Globus pallidus (tissue), 1 donor: ENCODE data around the gene CPT1A.

ENCODE experiments used
- DNase-seq: peaks from one replicate; pipeline ENCODE4 v3.0.0-alpha.2; 2015; ENCODE audit warnings: low spot score

CPT1A gene

GRCh38 chr11:68798221-68798813 is 43.4 kb downstream of the CPT1A start:
- no peak for DNase-seq

DNA sequence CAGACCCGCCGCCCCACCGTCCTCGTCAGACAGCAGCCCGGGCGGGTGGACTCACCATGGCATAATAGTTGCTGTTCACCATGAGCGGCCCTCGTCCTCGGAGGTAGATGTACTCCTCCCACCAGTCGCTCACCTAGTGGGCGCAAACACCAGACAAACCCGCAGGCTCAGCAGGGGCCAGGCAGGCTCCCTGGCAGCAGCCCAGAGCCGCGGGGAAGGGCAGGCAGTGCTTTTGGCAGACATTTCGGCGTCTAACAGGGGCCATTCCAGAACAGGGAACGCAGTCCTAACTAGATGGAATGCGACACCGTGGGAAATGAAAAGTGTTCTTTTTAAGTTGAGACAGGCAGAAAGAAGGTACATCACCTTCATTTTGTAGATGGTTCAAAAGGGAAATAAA is 44.9 kb downstream of the CPT1A start:
- no peak for DNase-seq

DNA sequence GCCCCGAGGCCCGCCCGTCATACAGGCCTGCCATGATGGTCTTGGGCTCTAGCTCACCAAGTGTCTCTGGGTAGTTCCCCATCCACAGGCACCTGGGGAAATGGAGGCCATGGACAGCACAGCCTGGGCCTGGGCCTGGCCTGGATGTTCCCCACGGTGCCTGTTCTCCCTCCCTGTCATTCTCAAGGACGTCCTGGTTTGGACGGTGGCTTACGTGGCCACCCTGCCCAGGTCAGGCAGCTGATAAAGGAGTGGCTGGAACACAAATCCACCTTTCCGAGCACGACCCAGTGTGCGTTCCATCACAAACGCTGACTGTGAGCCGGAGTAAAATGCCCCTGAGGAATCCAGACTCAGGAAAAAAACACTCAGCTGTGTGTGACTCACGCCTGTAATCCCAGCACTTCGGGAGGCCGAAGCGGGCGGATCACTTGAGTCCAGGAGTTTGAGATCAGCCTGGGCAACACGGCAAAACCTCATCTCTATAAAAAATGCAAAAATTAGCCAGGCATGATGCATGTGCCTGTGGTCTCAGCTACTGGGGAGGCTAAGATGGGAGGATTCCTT is 49.2 kb downstream of the CPT1A start:
- DNase-seq = no peak

DNA sequence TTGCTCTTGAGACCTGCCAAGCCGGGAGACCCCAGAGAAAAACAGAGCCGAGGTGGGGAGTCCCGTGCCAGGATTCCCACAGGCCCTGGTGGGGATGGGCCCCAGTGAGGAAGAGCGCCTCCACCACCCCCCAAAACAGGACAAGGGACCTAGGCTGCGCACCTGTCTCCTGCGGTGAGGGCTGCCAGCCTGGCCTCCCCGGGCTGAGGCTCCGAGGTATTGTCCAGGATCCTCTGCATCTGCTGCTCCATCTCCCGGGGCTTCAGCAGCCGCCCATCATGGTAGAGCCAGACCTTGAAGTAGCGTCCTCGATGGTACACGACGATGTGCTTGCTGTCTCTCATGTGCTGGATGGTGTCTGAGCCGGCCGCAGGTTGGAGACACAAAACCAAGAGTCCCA is 57.1 kb downstream of the CPT1A start:
- no peak for DNase-seq

- DNase-seq = no peak
Observed at GRCh38 chr11:68783216-68783821, 58.4 kb downstream of the CPT1A start.

- no peak for DNase-seq
Observed at GRCh38 chr11:68782711-68783110, 59.0 kb downstream of the CPT1A start.

DNA sequence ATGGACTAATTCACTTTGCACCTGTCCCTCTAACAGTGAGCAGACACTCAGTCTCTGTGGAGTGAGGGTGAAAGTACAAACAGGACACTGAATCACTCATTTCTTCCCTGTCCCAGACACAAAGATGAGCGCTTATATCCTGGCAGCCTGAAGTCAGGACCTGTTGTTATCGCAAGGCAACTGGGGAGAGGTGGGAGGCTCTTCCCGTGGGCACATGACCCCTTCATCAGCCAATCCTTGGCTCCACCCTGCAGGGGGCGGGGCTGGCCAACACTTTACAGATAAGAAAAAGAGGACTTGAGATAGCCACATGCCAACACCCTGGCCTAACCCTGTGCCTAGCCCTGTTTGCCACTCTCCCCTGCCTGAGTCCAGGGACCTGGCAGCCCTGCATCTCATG is 60.9 kb downstream of the CPT1A start:
- no peak for DNase-seq

GRCh38 chr11:68778205-68778604 is 63.5 kb downstream of the CPT1A start:
- DNase-seq = no peak

GRCh38 chr11:68776442-68777235 is 65.1 kb downstream of the CPT1A start:
- DNase-seq = no peak

DNA sequence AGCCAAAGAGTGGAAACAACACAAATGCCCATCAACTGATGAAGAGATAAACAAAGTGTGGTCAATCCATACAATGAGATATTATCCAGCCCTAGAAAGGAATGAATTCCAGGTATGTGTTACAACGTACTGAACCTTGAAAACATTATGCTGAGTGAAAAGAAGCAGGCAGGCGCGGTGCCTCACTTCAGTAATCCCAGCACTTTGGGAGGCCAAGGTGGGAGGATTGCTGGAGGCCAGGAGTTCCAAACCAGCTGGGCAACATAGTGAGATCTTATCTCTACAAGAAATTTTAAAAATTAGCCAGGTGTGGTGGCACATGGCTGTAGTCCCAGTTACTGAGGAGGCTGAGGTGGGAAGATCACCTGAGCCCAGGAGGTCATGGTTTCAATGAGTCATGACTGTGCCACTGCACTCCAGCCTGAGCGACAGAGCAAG is 65.7 kb downstream of the CPT1A start:
- no peak for DNase-seq

- no peak for DNase-seq
Observed at GRCh38 chr11:68774194-68774585, 67.5 kb downstream of the CPT1A start.

DNA sequence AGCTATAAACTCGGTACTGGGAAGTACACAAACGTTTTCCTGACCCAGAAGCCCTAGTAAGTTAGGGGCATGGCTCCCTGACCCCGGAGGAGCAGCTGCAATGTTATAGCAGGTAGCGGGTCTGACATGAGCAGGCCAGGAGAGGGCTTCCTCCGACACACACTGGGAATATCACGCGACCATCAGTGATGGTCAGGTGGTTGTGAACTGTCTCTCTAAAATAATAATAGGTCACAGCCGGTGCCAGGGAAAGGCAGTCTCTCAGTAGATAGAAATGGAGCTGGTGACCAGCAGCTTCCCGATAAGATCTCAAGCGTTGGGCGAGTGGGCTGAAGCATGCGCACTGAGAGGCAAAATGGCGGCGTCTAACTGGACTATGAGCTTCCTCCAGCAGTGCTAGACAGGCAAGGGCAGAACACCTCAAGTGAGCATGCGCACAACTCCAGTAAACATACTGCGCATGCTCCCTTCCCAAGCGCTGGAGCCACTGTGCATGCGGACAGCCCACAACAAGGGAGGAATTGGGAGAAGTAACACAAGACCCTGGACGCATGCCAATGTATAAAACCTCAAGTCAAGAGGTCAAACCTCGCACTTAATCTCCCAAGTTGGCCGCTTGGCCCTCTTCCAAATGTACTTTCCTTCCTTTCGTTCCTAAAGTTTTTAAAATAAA is 68.1 kb downstream of the CPT1A start:
- no peak for DNase-seq

DNA sequence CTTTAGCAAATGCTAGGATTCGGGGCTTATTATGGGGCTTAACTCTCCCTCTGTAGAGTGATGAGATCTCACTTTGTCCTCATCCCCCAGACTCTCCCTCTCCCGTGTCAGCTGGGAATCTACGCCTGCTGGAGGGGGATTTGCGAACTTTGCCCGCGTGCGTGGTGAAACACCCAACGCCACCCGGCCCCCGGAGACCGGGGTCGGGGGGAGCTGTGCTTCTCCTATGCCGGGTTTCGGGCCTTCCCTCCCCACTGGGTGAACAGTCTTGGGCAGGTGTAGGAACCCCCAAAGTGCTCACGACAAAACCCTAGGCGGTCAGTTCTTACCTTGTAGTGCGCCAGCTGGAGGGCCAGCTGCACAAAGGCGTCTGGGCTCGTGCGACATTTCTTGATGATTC is 68.8 kb downstream of the CPT1A start:
- no peak for DNase-seq

DNA sequence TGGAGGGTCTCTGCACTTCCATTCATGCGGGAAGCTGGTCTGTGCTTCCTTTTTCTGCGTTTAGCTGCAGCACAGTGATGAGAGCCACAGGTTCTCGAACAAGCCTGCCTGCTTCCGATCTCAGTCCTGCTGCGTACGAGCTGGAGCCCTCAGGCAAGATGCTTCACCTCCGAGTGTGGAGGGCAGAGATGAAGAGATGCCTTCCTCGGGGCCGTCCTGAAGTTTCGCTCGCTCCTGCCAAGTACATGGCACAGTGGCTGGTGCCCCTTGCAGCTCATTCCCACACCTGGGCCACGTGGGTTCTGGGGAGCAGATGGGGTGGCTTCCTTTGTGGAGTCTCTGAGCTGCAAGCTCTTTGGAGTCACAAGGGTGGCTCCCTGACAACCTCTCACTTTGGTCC is 70.9 kb downstream of the CPT1A start:
- no peak for DNase-seq

DNA sequence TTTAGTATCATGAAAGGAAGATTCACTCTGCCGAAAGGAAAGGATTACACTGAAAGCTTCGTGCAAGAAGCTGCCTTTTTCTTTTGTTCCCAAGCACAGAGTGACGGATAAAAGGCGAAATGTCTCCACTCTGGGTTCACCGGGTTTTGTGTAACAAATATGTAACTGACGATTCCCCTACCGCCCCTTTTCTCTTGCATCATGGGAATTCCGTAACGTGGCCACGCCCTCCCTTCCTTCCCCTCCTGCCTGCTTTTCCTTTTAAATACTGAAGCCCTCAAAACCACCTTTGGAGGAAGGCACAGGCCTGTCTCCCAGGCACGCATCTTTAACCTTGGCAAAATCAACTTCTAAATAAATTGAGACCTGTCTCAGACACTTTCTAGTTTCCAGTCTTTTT is 74.0 kb downstream of the CPT1A start:
- DNase-seq = no peak

GRCh38 chr11:68766786-68767185 is 74.9 kb downstream of the CPT1A start:
- DNase-seq = no peak

GRCh38 chr11:68764746-68765145 is 77.0 kb downstream of the CPT1A start:
- DNase-seq = no peak

DNA sequence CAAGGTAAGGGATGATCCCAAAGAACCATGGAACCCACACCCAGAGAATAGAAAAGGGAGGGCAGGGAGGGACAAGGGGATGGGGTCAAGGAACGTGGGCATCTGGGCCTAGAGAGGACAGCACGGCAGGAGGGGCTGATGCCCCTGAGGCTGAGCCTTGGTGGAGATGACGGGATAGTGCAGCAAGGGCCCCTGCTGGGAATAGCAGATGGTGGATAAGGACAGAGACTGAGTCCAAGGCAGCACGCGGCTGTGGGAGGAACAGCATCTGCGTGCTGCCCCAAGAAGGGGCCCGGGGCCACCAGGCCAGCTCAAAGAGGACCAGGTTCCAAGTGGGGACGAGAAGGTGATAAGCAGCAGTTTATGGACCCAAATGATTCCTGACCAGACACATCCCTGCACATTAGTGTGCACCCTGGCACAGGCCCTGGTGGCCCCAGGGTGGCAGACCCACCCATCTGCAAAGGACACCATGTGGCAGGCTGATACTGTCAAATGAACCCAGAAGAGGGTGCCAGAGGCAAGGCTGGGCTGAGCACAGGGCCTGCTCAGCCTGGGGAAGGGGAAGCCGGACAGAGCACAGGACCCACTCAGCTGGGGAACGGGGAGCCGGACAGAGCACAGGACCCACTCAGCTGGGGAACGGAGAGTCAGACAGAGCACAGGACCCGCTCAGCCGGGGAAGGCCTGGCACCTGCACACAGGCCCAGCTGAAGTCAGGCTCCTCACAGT is 77.6 kb downstream of the CPT1A start:
- no peak for DNase-seq

DNA sequence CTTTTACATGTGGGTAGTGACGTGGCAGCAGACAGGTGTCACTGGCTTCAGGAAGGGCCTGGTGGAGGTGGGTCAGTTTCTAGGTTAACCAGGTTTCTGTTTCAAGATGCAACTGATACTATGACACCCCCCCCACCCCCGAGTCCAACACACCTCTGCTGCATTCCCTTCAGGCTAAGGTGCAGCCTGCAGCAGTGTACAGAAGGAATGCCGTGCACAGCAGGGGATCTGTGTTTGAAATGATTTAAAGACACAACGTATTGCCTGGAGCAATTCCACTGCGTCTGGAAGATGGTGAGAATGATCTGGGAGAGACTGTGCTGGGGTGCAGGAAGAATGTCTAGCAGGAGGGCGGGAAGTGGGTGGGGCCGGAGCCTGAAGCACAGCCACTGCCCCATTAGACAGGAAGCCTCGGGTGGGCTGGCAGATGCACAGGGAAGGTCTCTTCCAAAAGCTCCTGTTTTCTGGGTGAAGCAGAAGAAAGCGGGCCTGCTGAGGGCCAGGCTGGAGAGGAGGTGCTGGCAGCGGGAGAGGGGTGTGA is 78.5 kb downstream of the CPT1A start:
- no peak for DNase-seq

GRCh38 chr11:68762481-68762880 is 79.2 kb downstream of the CPT1A start:
- no peak for DNase-seq

GRCh38 chr11:68761801-68762200 is 79.9 kb downstream of the CPT1A start:
- no peak for DNase-seq

DNA sequence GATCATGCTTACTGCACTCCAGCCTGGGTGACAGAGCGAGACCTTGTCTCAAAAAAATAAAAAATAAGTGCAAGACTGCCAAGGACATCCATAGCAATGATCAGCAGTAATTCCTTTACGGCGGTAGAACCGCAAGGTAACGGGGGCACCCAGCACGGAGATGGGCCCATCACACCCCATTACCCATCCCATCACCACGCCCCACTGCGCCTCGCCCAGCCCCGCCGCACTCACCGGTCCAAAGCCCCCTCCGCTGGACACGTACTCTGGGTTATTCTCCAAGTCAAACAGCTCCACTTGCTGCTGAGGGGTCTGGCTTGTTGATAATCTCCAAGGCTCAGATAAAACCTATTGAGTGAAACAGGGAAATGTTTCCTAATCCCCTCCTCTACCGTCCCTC is 81.7 kb downstream of the CPT1A start:
- DNase-seq = no peak
